ENCODE data around the gene PIANP.

Gene PIANP

DNA sequence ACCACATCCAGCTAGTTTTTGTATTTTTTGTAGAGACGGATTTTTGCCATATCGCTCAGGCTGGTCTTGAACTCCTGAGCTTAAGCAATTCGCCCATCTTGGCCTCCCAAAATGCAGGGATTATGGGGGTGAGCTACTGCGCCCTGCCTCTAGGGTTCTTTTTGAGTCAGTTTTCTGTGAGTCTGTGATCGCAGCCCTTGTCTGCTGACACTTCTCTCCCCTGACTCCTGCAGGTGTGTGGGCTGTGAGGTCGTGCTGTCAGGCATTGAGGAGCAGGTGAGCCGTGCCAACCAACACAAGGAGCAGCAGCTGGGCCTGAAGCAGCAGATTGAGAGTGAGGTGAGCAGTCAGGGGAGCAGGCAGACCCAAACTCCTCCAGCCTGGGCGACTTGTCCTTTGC is 29.6 kb upstream of the PIANP start:
- Histone ChIP-seq H3K9ac (no peak overlapping the region), H2AFZ (no peak overlapping the region), H3K36me3 (ENCODE audit: control insufficient read depth, insufficient read depth, low read length) (no peaks in the 10 kb centered on the region)

DNA sequence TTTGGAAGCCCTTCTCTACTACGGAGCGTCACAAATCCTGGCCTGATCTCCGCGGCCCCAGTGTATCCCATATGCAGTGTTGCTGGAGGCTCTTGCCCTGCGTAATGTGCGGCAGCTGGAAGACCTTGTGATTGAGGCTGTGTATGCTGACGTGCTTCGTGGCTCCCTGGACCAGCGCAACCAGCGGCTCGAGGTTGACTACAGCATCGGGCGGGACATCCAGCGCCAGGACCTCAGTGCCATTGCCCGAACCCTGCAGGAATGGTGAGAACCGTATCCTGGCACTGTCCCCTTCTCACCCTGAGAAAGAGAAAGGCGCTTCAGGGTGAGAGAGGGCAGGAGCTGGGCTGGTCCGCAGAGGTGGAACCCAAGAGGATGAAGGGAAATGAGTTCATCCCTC is 28.6 kb upstream of the PIANP start:
- H3K36me3 ChIP-seq (ENCODE audit: control insufficient read depth, insufficient read depth, low read length): no peaks in the 10 kb centered on the region
- TF ChIP-seq, protein P1, sequence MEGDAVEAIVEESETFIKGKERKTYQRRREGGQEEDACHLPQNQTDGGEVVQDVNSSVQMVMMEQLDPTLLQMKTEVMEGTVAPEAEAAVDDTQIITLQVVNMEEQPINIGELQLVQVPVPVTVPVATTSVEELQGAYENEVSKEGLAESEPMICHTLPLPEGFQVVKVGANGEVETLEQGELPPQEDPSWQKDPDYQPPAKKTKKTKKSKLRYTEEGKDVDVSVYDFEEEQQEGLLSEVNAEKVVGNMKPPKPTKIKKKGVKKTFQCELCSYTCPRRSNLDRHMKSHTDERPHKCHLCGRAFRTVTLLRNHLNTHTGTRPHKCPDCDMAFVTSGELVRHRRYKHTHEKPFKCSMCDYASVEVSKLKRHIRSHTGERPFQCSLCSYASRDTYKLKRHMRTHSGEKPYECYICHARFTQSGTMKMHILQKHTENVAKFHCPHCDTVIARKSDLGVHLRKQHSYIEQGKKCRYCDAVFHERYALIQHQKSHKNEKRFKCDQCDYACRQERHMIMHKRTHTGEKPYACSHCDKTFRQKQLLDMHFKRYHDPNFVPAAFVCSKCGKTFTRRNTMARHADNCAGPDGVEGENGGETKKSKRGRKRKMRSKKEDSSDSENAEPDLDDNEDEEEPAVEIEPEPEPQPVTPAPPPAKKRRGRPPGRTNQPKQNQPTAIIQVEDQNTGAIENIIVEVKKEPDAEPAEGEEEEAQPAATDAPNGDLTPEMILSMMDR (IDR thresholded peaks at IDR 0.05): no peak

More for the DNA sequence above, 29.6 kb upstream of the PIANP start:
- H3K4me2 ChIP-seq (ENCODE audit: low read length): no peak overlapping the region
- no peaks in the 10 kb centered on the region for H3K27me3 ChIP-seq (ENCODE audit: control insufficient read depth, insufficient read depth, low read length)
- H3K79me2 ChIP-seq: no peaks in the 10 kb centered on the region
- no peaks in the 10 kb centered on the region for H3K4me1 ChIP-seq
- TF ChIP-seq, protein P1 (IDR thresholded peaks at IDR 0.05): no peak
- H3K4me3 ChIP-seq (ENCODE audit: low read depth, low read length): no peak overlapping the region
- H3K27ac ChIP-seq: no peak overlapping the region
- no peaks in the 10 kb centered on the region for H3K9me3 ChIP-seq (ENCODE audit: control insufficient read depth, low read length)

DNA sequence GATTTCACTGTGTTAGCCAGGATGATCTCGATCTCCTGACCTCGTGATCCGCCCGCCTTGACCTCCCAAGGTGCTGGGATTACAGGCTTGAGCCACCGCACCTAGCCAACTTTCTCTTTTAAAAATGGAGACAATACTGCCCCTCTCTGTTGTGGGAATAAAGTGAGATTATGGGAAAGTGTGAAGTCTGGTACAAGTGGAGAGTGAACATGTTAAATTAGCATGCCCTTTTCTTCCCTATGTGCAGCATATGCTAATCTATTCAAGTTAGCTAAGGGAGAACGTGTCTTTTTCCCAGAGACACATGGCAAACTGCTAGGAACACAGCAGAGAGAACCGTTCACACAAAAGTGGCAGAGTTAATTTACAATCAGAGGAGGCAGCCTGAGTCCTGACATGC is 24.7 kb upstream of the PIANP start:
- TF ChIP-seq, protein P1 (IDR thresholded peaks at IDR 0.05): no peak
- Histone ChIP-seq H3K9ac (no peak overlapping the region), H3K4me1 (no peaks in the 10 kb centered on the region), H3K79me2 (no peaks in the 10 kb centered on the region), H3K27me3 (ENCODE audit: control insufficient read depth, insufficient read depth, low read length) (no peaks in the 10 kb centered on the region), H3K4me2 (ENCODE audit: low read length) (no peak overlapping the region), H3K9me3 (ENCODE audit: control insufficient read depth, low read length) (no peaks in the 10 kb centered on the region), H3K27ac (no peak overlapping the region), H3K36me3 (ENCODE audit: control insufficient read depth, insufficient read depth, low read length) (no peaks in the 10 kb centered on the region), H3K4me3 (ENCODE audit: low read depth, low read length) (no peak overlapping the region), H2AFZ (no peak overlapping the region)

More for the DNA sequence above, 28.6 kb upstream of the PIANP start:
- no peak overlapping the region for H2AFZ ChIP-seq
- no peaks in the 10 kb centered on the region for H3K4me1 ChIP-seq
- H3K4me3 ChIP-seq (ENCODE audit: low read depth, low read length): no peak overlapping the region
- H3K4me2 ChIP-seq (ENCODE audit: low read length): no peak overlapping the region
- no peaks in the 10 kb centered on the region for H3K79me2 ChIP-seq
- no peaks in the 10 kb centered on the region for H3K27me3 ChIP-seq (ENCODE audit: control insufficient read depth, insufficient read depth, low read length)
- no peak overlapping the region for H3K9ac ChIP-seq
- no peak overlapping the region for H3K27ac ChIP-seq
- no peaks in the 10 kb centered on the region for H3K9me3 ChIP-seq (ENCODE audit: control insufficient read depth, low read length)

DNA sequence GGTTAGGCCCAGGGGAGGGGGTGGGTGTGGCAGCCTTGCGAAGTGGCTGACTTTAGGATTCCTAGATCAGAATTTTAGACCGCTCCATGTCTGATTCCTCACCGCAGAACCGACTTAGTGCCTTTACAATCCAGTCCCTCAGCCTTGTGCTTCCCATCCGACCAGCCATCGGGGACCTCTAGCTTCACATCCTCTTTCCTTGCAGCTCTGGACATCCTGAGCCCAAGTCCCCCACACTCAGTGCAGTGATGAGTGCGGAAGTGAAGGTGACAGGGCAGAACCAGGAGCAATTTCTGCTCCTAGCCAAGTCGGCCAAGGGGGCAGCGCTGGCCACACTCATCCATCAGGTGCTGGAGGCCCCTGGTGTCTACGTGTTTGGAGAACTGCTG is 23.8 kb upstream of the PIANP start:
- peak overlapping the region; percentile 99 for H3K4me2 ChIP-seq (ENCODE audit: low read length)

More for the DNA sequence above, 23.8 kb upstream of the PIANP start:
- Histone ChIP-seq H3K27me3 (ENCODE audit: control insufficient read depth, insufficient read depth, low read length) (no peaks in the 10 kb centered on the region), H3K4me3 (ENCODE audit: low read depth, low read length) (peak overlapping the region; percentile 87), H3K27ac (peak overlapping the region; percentile 84), H2AFZ (peak overlapping the region; percentile 80), H3K9ac (no peak overlapping the region), H3K36me3 (ENCODE audit: control insufficient read depth, insufficient read depth, low read length) (no peaks in the 10 kb centered on the region), H3K79me2 (no peaks in the 10 kb centered on the region), H3K9me3 (ENCODE audit: control insufficient read depth, low read length) (no peaks in the 10 kb centered on the region), H3K4me1 (no peaks in the 10 kb centered on the region)
- TF ChIP-seq, protein P1 (IDR thresholded peaks at IDR 0.05): no peak

Measured in parathyroid adenoma (tissue), 2 donors.